Activated naive CD4-positive, alpha-beta T cell treated with anti-CD3 and anti-CD28 coated beads, Interleukin-2, amount 50 U/mL, for 72 hours (primary cell): ENCODE results near the gene KDSR. TPM values are rescaled to one million over a fixed set of nuclear protein-coding genes. Genes with fewer than 3 reads are reported as not detected.

Experiments used
- ATAC-seq, 2 donors: fragments of 150-1000 bp; cut with Tn5 transposase; 2 replicates each; pipeline ENCODE4 v1.10.0; 2021; ENCODE audit warnings: mild to moderate bottlenecking in 2 of 2, moderate library complexity in 2 of 2
- DNase-seq, 2 donors: peaks; one replicate each; pipeline ENCODE4 v3.0.0; 2021 to 2022; ENCODE audit warnings: low spot score in 2 of 2
- H3K27ac Mint-ChIP-seq, 2 donors: one replicate each; pipeline ENCODE4 v1.8.0; 2022; ENCODE audit warnings: mild to moderate bottlenecking in 2 of 2, mixed read lengths in 2 of 2
- H3K36me3 Mint-ChIP-seq, 2 donors: one replicate each; pipeline ENCODE4 v1.8.0; 2022; ENCODE audit warnings: mixed read lengths in 2 of 2
- H3K9me3 Mint-ChIP-seq, 2 donors: one replicate each; pipeline ENCODE4 v1.8.0; 2022; ENCODE audit warnings: mixed read lengths in 2 of 2
- total RNA-seq, 2 donors: library from RNA; stranded (reverse); gene quantifications; one replicate each; pipeline ENCODE4 v1.2.3, GENCODE V29; 2022

Gene KDSR
- total RNA-seq, 2 donors from 2014 or later, result 69.1 to 90.1 TPM

DNA sequence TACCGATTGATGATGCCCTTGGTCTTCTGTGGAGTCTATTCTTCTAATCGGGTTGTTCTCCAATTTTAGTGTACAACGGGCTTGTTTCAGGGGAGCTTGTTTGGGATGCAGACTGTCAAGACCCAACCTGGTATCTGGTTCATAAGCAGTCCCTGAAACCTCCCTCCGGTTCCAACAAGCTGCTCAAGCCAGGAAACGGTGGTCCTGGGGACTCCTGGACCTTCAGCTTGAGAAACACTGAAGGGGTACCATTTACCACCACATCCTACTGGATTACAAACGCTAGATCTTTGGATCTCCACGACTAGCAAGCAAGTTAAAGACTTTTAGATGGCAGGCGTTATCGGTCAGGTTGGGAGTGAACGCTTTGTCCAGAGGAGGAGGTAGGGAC is 49.5 kb downstream of the KDSR start:
- H3K36me3 Mint-ChIP-seq, result peaks cover 34 to 63% of the 10 kb centered on the region in 2 donors
- peak overlapping the region; percentile 93 to 98 for H3K27ac Mint-ChIP-seq
- ATAC-seq (no peak), DNase-seq (no peak)
- H3K9me3 Mint-ChIP-seq, result no peaks in the 10 kb centered on the region

DNA sequence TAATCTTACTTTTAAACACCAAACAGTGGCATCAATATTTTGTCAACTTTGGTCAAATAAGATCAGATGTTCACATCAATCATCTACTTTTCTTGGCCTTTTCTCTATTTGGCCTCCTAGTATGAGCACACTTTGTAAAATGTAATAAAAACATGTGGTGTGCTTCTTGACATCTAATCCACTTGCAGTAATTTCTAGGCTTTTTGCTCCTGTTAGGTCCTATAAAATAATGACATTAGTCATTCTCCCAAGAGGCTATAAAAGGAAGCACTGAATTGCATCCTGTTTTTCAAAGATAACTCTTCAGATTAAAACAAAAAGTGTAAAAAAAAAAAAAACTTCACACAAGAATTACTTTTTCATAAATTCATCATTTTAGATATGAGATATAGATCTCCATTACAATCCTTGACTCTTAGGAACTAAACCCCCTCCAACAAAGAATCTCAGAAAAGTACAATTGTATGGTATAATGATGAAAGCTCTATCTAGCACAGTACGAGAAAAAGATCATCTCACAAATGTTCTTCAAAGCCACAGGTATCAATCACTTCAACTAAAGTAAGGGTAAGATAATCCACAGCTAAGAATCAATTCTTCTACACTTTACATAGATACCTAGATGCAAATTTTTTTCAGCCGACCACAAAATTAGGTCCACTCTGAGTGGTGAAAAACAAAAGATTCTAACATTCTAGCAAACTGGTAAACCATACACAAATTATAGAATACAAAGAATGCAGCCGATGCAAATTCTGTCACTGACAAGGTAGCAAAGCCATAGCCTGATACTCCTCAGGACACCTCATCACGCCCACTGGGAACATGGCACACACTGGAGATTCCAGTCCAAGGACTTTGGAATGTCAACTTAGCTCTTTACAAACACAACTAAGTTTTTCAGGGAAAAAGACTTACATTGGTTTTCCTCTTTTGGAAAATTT is 50.1 kb downstream of the KDSR start:
- no peak for DNase-seq
- no peak for ATAC-seq
- Mint-ChIP-seq H3K27ac (peak overlapping the region; percentile 93 to 98), H3K36me3 (peaks cover 34 to 63% of the 10 kb centered on the region in 2 donors), H3K9me3 (no peaks in the 10 kb centered on the region)

DNA sequence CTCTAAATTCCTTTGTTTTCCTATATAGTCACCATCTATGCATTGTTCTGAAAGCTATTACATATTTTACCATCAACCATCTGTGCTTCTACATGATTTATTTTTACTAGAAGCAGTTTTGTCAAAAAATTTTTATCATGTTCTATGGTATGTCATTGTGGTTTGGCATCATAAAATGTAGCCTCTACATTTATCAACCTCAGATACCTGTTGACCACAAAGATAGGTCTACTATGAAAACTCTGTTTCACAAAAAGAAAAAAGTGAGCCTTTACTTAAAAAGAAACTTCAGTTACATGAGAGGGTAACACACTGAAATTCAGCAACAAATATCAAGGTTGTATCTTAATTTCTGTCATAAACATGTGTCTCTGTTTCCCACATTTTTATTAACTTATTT is 51.1 kb downstream of the KDSR start:
- peak overlapping the region; percentile 92 to 93 for H3K27ac Mint-ChIP-seq
- H3K36me3 Mint-ChIP-seq, result peaks cover 34 to 70% of the 10 kb centered on the region in 2 donors
- no peak for DNase-seq
- no peaks in the 10 kb centered on the region for H3K9me3 Mint-ChIP-seq
- ATAC-seq, result no peak

- peaks cover 34 to 72% of the 10 kb centered on the region in 2 donors for H3K36me3 Mint-ChIP-seq
- ATAC-seq (no peak), DNase-seq (no peak)
- H3K9me3 Mint-ChIP-seq, result no peaks in the 10 kb centered on the region
- H3K27ac Mint-ChIP-seq, result peak overlapping the region in 1 of 2 donors; percentile 93
Measured at GRCh38 chr18:63315131-63315662, 51.8 kb downstream of the KDSR start.

DNA sequence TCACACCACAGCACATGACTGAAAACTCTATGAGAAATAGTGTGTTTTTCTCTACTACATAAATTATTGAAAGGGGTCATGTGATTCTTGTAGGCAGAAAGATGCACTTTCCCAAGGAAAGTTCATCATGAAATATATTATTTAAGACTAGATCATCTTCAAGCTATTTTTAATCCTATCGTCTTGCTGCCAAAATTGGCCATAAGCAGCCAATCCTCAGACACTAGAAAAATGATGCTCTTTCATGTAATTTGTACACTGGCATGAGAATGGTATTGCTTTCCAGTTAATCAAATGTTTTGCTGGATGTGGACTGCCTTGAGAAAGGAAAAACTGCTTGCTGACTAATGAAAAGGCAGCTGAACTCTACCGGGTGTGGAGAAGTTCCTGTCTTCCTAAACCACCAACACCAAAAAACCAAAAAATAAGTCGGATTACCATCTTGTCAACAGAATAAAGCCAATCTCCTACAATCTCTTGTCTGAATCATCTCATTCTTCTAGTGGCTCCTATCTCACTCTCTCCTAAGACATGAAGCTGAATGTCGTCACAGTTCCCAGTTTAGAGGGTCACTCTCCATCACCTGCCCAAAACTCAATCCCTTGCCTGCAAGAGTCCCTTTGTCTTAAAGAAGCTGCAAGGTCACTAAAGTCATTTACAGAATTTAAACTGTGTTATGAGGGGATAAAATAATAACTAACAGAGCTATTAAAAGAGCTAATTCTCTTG is 52.8 kb downstream of the KDSR start:
- H3K36me3 Mint-ChIP-seq, result peaks cover 31 to 75% of the 10 kb centered on the region in 2 donors
- H3K9me3 Mint-ChIP-seq, result no peaks in the 10 kb centered on the region
- ATAC-seq, result peak in 1 of 2 donors; percentile 12
- H3K27ac Mint-ChIP-seq, result peak overlapping the region; percentile 53 to 93
- DNase-seq, result no peak

DNA sequence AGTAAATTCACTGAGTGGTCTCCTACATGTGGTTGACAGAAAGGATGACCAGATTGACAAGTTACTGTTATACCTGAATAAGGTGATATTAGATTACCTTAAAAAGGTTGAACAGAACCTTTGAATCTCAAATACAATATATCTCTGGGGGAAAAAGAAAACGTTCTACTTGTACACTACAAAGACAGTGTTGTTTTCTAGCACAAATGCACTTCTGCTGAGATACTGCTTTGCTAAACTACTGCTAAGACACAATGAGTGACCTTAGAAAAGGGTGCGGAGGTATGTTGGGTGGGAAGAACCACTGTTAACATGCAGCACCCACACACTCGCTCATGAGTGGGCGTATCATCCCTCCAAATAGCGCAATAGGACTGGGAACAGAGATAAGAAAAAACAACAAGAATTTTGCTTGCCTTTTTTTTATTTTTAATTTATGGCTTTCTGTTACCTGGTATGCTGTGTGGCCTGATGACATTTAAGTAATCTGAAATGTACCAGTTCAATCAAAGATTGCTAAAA is 53.5 kb downstream of the KDSR start:
- Mint-ChIP-seq H3K9me3 (no peaks in the 10 kb centered on the region), H3K36me3 (peaks cover 23 to 68% of the 10 kb centered on the region in 2 donors), H3K27ac (peak overlapping the region; percentile 48 to 93)
- no peak for ATAC-seq
- no peak for DNase-seq

DNA sequence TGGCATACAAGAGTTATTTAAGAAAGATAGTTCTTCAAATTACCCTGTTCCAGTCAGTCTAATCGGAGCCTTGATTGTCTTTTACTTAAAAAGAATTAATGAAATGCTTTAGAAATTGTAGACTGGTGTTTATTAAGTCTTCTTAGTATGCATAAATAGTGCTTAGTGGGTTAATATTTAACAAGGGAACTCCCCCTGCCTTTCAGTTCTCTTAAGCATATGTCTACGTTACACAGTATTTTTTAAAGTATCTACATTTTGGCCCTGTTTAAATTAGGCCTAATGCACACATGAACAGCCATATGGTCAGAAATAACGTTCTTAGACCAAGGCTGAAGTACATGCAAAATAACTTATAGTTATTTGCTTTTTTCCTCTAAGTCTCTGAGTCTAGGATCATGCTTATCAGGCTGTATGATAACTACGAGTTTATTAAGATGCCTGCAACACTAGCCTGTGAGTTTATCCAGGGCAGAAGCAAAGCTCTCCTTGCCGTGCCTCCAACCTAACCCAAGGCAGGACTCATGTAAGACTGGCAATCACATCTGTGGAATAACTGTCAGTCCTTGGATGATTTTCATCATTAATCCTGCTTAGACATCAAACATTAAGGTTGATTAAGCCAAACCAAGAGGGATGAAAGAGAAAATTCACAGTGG is 54.1 kb downstream of the KDSR start:
- ATAC-seq, result no peak
- H3K36me3 Mint-ChIP-seq, result peaks cover 17 to 62% of the 10 kb centered on the region in 2 donors
- peak overlapping the region in 1 of 2 donors; percentile 93 for H3K27ac Mint-ChIP-seq
- no peaks in the 10 kb centered on the region for H3K9me3 Mint-ChIP-seq
- DNase-seq, result no peak

DNA sequence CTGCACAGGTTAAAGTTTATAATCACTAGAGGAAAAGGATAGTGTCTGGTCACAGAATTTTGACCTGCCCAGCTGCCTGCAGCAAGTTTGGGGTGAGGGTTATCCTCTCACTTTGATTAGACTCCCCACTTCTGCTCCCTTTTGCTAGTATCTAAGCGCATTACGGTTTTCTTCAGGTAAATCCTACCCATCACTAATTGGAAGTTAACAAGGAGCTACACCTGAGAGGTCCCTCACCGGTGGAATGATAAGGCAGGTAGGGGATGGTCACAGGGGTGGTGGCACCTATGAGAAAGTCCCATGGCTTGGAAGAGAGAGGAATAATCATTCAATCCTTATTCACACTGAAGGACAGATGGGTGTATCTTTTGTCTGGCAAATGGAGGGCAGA is 55.0 kb downstream of the KDSR start:
- DNase-seq (no peak), ATAC-seq (no peak)
- H3K36me3 Mint-ChIP-seq, result peaks cover 9 to 54% of the 10 kb centered on the region in 2 donors
- H3K27ac Mint-ChIP-seq, result peak overlapping the region in 1 of 2 donors; percentile 63
- H3K9me3 Mint-ChIP-seq, result no peaks in the 10 kb centered on the region

- Mint-ChIP-seq H3K27ac (peak overlapping the region in 1 of 2 donors; percentile 63), H3K9me3 (no peaks in the 10 kb centered on the region), H3K36me3 (peaks cover 5 to 55% of the 10 kb centered on the region in 2 donors)
- ATAC-seq, result peak in 1 of 2 donors; percentile 45
- DNase-seq, result no peak
Measured at GRCh38 chr18:63311118-63312018, 55.6 kb downstream of the KDSR start.

DNA sequence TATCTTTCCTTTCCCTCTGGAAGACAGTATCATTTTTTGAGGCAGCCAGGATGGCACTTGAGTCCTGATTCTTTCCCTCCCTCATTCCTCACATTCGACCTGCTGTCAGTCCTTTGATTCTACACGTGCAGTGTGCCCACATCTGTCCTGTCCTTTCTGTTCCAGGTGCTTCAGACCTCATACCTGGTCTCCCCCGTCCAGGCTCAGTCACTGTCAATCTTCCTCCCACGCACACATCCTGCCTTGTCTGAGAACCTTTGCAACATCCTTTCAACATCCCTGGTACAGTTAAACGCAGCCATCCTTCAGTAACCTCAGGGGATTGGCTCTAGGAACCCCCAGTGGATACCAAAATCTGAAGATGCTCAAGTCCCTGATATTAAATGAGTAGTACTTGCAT is 57.6 kb downstream of the KDSR start:
- Mint-ChIP-seq H3K36me3 (peaks cover 0 to 39% of the 10 kb centered on the region in 2 donors), H3K9me3 (no peaks in the 10 kb centered on the region), H3K27ac (no peak overlapping the region)
- DNase-seq (no peak), ATAC-seq (peak; percentile 54 to 67)

DNA sequence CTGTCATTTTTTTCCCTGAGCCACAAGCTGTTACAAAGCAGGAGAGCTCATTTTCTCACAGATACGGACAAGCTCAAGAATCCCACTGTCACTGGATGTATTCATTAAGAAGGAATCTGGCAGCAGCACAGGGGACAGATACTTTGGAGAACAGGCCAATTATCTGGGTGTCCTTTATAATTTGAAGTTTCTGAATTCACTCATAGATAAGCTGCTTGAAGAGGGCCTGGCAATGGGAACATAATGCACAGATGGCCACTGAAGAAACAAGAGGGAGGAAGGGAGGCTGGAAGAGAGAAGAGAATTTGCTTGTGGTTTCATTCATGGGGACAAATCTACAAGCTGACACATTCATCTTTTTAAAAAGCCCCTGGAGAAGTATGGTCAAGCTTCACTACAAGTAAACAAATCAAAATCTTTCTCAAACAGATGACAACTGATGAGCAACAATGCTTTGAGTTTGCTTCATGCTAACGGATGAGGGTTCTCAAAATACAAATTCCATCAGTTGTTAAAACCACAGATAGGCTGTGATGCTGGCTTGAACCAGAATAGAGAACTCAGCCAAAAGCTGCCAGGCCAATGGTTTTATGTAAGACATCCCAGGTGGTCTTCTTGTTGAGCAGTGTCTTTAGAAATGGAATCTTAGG is 59.3 kb downstream of the KDSR start:
- Mint-ChIP-seq H3K27ac (no peak overlapping the region), H3K36me3 (peaks cover 0 to 27% of the 10 kb centered on the region in 2 donors), H3K9me3 (no peaks in the 10 kb centered on the region)
- ATAC-seq, result no peak
- DNase-seq, result no peak

DNA sequence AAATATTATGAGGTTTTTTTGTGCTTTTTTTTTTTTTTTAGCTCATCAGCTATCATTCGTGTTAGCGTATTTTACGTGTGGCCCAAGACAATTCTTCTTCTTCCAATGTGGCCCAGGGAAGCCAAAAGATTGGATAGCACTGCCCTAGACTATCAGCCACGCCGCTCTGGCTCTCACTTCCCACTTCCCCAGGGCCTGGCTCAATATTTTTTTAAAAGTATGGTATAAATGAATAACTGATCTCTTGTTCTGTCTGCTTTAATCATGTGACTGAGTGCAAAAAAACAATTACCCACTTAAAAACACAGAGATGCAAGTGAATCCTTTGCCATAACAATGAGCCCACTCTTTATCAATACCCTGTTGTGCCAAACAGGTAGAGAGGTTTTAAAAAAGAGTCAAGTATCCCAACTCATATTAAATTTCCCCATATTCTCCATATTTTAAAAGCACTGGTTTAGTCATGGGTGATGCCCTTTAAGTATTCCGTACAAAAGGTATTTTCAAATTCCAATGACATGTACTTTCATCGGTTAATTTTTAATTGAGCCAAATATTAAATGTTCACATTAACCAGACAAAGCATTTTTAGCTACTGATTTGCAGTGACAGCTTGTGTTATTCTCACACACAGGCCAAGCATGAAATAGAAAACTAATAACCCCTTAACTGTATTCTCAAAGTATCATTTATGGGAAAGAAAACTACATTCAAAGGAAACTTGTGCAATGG is 60.0 kb downstream of the KDSR start:
- DNase-seq, result no peak
- peaks cover 0 to 34% of the 10 kb centered on the region in 2 donors for H3K36me3 Mint-ChIP-seq
- H3K27ac Mint-ChIP-seq, result peak overlapping the region in 1 of 2 donors; percentile 1
- H3K9me3 Mint-ChIP-seq, result no peaks in the 10 kb centered on the region
- no peak for ATAC-seq

DNA sequence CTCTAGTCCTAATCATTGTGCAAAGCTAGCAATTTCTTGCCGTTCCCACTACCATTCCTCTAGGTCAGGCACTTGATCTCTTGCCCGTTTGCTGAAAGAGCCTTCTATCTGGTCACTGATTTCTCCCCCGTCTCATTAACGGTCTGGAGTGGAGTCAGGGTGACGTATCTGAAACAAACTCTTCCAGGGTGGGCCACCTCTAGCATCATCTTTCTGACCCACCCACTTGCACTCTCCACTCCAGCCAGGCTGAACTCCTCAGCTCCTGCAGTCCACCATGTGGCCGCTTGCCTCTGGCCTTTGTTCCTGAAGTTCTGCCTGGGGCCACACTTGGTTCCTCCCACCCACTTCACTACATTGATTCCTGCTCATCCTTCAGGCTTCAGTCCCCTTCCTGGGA is 60.8 kb downstream of the KDSR start:
- DNase-seq (no peak), ATAC-seq (no peak)
- peak overlapping the region; percentile 1 to 58 for H3K27ac Mint-ChIP-seq
- no peaks in the 10 kb centered on the region for H3K9me3 Mint-ChIP-seq
- peaks cover 0 to 38% of the 10 kb centered on the region in 2 donors for H3K36me3 Mint-ChIP-seq

DNA sequence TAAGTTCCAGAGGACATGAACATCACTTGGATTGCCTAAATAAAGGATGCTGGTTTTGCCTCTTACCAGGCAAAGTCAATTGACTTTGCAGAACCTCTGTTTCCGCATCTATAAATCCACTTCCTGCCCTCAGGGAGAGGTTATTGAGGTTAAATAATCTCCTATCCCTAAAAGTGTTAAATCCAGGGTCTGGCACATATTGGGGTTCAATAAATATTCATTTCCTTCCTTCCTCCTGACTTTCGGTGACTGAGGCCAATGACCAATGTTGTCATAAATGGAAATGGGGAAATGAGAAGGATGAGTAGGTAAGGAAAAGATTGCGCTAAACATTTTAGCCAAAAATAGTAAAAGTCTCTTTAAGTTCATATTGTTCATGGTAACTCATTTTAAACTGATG is 63.5 kb downstream of the KDSR start:
- Mint-ChIP-seq H3K9me3 (no peaks in the 10 kb centered on the region), H3K27ac (peak overlapping the region in 1 of 2 donors; percentile 91), H3K36me3 (peaks cover 15 to 54% of the 10 kb centered on the region in 2 donors)
- ATAC-seq (no peak), DNase-seq (no peak)
